SK-N-SH treated with all-trans-retinoic acid at 6 μM for 48 hours (cell line): ENCODE data around the gene ADH1B.

Source experiments
- ATAC-seq: fragments of 200-7000 bp; cut with Tn5 transposase; 3 replicates; pipeline ENCODE4 v1.9.1; 2020; ENCODE audit warnings: mild to moderate bottlenecking, moderate library complexity
- ARNTL ChIP-seq: fragments of 450-650 bp; formaldehyde crosslinking; IDR thresholded peaks from 2 replicates; pipeline ENCODE4 v1.5.0; 2020; ENCODE audit warnings: low read depth, mild to moderate bottlenecking, moderate library complexity, borderline replicate concordance
- CSDC2 ChIP-seq: fragments of 250-450 bp; sonication (Bioruptor Pico); IDR thresholded peaks from 2 replicates; pipeline ENCODE4 v1.5.0; 2020; ENCODE audit warnings: mild to moderate bottlenecking, moderate library complexity
- ESRRG ChIP-seq: fragments of 250-450 bp; sonication (Bioruptor Pico); IDR thresholded peaks from 2 replicates; pipeline ENCODE4 v1.6.1; 2021; ENCODE audit warnings: mild to moderate bottlenecking
- GLIS3 ChIP-seq: fragments of 250-450 bp; sonication (Bioruptor Pico); IDR thresholded peaks from 2 replicates; pipeline ENCODE4 v1.5.0; 2020; ENCODE audit warnings: mild to moderate bottlenecking, moderate library complexity
- OSR1 ChIP-seq: fragments of 250-450 bp; sonication (Bioruptor Pico); IDR thresholded peaks from 2 replicates; pipeline ENCODE4 v1.8.0; 2022; ENCODE audit warnings: moderate library complexity, mild to moderate bottlenecking, inconsistent platforms
- RARB ChIP-seq: fragments of 250-450 bp; sonication (Bioruptor Pico); IDR thresholded peaks from 2 replicates; pipeline ENCODE4 v1.8.0; 2021; ENCODE audit warnings: mild to moderate bottlenecking, moderate library complexity
- SNAI2 ChIP-seq: fragments of 250-450 bp; sonication (Bioruptor Pico); IDR thresholded peaks from 2 replicates; pipeline ENCODE4 v1.5.0; 2020; ENCODE audit warnings: mild to moderate bottlenecking, moderate library complexity
- ZFP3 ChIP-seq: fragments of 250-450 bp; sonication (Bioruptor Pico); IDR thresholded peaks from 2 replicates; pipeline ENCODE4 v1.5.0; 2020; ENCODE audit warnings: mild to moderate bottlenecking, moderate library complexity
- ZNF565 ChIP-seq: fragments of 450-650 bp; formaldehyde crosslinking; conservative IDR thresholded peaks from 2 replicates; pipeline ENCODE4 v1.5.0; 2020; ENCODE audit warnings: low read depth, mild to moderate bottlenecking, moderate library complexity
- ZNF70 ChIP-seq: fragments of 450-650 bp; formaldehyde crosslinking; IDR thresholded peaks from 2 replicates; pipeline ENCODE4 v1.5.0; 2020; ENCODE audit warnings: mild to moderate bottlenecking, moderate library complexity
- ZNF8 ChIP-seq: fragments of 450-650 bp; formaldehyde crosslinking; IDR thresholded peaks from 2 replicates; pipeline ENCODE4 v1.5.0; 2020; ENCODE audit warnings: mild to moderate bottlenecking, moderate library complexity
- TF ChIP-seq, protein P1 (sequence below): fragments of 250-450 bp; sonication (Bioruptor Pico); IDR thresholded peaks from 2 replicates; pipeline ENCODE4 v1.8.0; 2021; ENCODE audit warnings: low read depth, mild to moderate bottlenecking, moderate library complexity, borderline replicate concordance
- TF ChIP-seq, protein P2 (sequence below): fragments of 250-450 bp; sonication (Bioruptor Pico); IDR thresholded peaks from 2 replicates; pipeline ENCODE4 v1.5.0; 2020; ENCODE audit warnings: mild to moderate bottlenecking, moderate library complexity
- TF ChIP-seq, protein P3 (sequence below): fragments of 250-450 bp; sonication (Bioruptor Pico); IDR thresholded peaks from 2 replicates; pipeline ENCODE4 v1.8.0; 2020; ENCODE audit warnings: mild to moderate bottlenecking, moderate library complexity, borderline replicate concordance
- TF ChIP-seq, protein P4 (sequence below): fragments of 250-450 bp; sonication (Bioruptor Pico); IDR thresholded peaks from 2 replicates; pipeline ENCODE4 v1.5.1; 2021; ENCODE audit warnings: mild to moderate bottlenecking, moderate library complexity
- TF ChIP-seq, protein P5 (sequence below): fragments of 250-450 bp; sonication (Bioruptor Pico); IDR thresholded peaks from 2 replicates; pipeline ENCODE4 v1.5.1; 2020; ENCODE audit warnings: low read depth, mild to moderate bottlenecking, moderate library complexity

Gene ADH1B

DNA sequence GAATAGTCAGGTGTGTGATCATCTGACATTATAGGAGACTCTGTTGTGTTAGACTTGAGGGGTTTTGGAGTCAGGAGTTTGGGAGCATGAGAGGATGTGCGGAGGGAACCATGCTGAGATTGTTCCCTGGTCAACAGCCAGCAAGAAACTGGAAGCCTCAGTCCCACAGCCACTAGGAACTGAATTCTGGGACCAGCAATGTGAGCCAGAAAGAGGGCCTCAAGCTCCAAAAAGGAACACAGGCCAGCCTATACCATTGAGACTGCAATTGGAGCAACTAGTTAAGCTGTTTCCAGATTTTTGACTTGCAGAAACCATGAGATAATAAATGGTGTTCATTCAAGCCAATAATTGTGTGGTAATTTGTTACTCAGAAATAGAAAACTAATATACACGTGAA, 8.7 kb upstream of the ADH1B start (continued):
- TF ChIP-seq, protein P1, sequence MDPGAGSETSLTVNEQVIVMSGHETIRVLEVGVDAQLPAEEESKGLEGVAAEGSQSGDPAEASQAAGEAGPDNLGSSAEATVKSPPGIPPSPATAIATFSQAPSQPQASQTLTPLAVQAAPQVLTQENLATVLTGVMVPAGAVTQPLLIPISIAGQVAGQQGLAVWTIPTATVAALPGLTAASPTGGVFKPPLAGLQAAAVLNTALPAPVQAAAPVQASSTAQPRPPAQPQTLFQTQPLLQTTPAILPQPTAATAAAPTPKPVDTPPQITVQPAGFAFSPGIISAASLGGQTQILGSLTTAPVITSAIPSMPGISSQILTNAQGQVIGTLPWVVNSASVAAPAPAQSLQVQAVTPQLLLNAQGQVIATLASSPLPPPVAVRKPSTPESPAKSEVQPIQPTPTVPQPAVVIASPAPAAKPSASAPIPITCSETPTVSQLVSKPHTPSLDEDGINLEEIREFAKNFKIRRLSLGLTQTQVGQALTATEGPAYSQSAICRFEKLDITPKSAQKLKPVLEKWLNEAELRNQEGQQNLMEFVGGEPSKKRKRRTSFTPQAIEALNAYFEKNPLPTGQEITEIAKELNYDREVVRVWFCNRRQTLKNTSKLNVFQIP (CRISPR knock-in tag), result no peak
- no peak for TF ChIP-seq ESRRG (CRISPR knock-in tag)
- TF ChIP-seq ZFP3 (CRISPR knock-in tag), result no peak

DNA sequence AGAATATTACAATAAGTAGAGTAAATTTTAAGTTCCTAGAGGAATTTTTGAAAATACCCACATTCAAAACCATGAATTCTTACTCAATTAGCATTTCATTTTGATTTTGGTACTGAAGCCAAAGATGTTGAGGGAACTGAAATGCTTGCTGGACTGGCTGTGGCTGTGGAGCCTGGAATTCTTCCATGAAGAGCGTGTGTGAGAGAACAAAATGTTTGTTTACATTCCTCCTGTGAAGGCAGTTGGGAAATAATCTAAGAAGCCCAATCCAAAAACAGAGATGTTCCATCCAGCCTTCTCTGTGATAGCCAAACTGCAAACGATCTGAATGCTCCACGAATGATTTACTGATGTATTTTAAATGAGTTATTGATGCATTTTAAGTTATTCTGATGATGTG, 3.8 kb upstream of the ADH1B start:
- TF ChIP-seq, protein P2, sequence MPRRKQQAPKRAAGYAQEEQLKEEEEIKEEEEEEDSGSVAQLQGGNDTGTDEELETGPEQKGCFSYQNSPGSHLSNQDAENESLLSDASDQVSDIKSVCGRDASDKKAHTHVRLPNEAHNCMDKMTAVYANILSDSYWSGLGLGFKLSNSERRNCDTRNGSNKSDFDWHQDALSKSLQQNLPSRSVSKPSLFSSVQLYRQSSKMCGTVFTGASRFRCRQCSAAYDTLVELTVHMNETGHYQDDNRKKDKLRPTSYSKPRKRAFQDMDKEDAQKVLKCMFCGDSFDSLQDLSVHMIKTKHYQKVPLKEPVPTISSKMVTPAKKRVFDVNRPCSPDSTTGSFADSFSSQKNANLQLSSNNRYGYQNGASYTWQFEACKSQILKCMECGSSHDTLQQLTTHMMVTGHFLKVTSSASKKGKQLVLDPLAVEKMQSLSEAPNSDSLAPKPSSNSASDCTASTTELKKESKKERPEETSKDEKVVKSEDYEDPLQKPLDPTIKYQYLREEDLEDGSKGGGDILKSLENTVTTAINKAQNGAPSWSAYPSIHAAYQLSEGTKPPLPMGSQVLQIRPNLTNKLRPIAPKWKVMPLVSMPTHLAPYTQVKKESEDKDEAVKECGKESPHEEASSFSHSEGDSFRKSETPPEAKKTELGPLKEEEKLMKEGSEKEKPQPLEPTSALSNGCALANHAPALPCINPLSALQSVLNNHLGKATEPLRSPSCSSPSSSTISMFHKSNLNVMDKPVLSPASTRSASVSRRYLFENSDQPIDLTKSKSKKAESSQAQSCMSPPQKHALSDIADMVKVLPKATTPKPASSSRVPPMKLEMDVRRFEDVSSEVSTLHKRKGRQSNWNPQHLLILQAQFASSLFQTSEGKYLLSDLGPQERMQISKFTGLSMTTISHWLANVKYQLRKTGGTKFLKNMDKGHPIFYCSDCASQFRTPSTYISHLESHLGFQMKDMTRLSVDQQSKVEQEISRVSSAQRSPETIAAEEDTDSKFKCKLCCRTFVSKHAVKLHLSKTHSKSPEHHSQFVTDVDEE (CRISPR knock-in tag), result no peak
- TF ChIP-seq, protein P3, sequence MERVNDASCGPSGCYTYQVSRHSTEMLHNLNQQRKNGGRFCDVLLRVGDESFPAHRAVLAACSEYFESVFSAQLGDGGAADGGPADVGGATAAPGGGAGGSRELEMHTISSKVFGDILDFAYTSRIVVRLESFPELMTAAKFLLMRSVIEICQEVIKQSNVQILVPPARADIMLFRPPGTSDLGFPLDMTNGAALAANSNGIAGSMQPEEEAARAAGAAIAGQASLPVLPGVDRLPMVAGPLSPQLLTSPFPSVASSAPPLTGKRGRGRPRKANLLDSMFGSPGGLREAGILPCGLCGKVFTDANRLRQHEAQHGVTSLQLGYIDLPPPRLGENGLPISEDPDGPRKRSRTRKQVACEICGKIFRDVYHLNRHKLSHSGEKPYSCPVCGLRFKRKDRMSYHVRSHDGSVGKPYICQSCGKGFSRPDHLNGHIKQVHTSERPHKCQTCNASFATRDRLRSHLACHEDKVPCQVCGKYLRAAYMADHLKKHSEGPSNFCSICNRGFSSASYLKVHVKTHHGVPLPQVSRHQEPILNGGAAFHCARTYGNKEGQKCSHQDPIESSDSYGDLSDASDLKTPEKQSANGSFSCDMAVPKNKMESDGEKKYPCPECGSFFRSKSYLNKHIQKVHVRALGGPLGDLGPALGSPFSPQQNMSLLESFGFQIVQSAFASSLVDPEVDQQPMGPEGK, result no peak
- no peak for TF ChIP-seq ZNF70 (CRISPR knock-in tag)
- TF ChIP-seq, protein P4, sequence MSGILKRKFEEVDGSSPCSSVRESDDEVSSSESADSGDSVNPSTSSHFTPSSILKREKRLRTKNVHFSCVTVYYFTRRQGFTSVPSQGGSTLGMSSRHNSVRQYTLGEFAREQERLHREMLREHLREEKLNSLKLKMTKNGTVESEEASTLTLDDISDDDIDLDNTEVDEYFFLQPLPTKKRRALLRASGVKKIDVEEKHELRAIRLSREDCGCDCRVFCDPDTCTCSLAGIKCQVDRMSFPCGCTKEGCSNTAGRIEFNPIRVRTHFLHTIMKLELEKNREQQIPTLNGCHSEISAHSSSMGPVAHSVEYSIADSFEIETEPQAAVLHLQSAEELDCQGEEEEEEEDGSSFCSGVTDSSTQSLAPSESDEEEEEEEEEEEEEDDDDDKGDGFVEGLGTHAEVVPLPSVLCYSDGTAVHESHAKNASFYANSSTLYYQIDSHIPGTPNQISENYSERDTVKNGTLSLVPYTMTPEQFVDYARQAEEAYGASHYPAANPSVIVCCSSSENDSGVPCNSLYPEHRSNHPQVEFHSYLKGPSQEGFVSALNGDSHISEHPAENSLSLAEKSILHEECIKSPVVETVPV (CRISPR knock-in tag), result no peak
- TF ChIP-seq, protein P5, sequence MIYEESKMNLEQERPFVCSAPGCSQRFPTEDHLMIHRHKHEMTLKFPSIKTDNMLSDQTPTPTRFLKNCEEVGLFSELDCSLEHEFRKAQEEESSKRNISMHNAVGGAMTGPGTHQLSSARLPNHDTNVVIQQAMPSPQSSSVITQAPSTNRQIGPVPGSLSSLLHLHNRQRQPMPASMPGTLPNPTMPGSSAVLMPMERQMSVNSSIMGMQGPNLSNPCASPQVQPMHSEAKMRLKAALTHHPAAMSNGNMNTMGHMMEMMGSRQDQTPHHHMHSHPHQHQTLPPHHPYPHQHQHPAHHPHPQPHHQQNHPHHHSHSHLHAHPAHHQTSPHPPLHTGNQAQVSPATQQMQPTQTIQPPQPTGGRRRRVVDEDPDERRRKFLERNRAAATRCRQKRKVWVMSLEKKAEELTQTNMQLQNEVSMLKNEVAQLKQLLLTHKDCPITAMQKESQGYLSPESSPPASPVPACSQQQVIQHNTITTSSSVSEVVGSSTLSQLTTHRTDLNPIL, result no peak
- no peak for TF ChIP-seq SNAI2
- TF ChIP-seq, all 23 proteins: peak for 0
- ATAC-seq, result no peak

DNA sequence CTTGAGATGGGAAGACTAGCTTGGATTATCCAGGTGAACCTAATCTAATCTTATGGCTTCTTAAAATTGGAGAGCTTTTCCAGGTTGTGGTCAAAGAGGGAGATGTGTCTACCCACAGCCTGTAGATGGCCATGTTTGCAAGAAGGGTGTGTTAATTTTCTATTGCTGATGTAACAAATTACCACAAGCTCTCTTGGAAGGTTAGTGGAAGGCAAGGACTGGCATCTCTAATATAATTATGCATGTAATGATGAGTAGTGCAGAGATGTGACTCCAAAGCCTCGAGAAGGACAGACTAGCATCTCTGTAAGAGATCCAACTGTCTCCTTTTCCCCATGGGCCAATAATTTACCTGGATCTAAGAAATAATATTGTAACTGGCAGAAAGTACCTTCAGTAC, 3.2 kb upstream of the ADH1B start:
- TF ChIP-seq ZNF8 (no peak), ARNTL (no peak), ZNF70 (CRISPR knock-in tag) (no peak), GLIS3 (no peak), CSDC2 (CRISPR knock-in tag) (no peak), ZNF565 (CRISPR knock-in tag) (no peak), RARB (CRISPR knock-in tag) (no peak), OSR1 (CRISPR knock-in tag) (no peak)
- TF ChIP-seq, protein P2 (CRISPR knock-in tag), result no peak
- TF ChIP-seq, protein P5, result no peak
- ATAC-seq, result no peak
